Activated CD8-positive, alpha-beta T cell treated with anti-CD3 and anti-CD28 coated beads, Interleukin-2, amount 10 ng/mL, durations not matched to agents 7 days and 5 days (primary cell): Measurements from ENCODE around the gene MED15. TPM values are rescaled to one million over a fixed set of nuclear protein-coding genes. Genes with fewer than 3 reads are reported as not detected.

ENCODE experiments used
- ATAC-seq: fragments of 150-1000 bp; cut with Tn5 transposase; one replicate; pipeline ENCODE4 v1.10.0; 2021; ENCODE audit warnings: moderate library complexity
- CTCF ChIA-PET: fragments of 350-600 bp; sonication (Branson Sonifier 250); formaldehyde crosslinking; loops from one replicate; lab custom pipeline; 2021; ENCODE audit warnings: antibody characterized with exemption; lab: Charles Lee
- POLR2A ChIA-PET: fragments of 350-600 bp; sonication (Branson Sonifier 250); formaldehyde crosslinking; loops from one replicate; lab custom pipeline; 2021; ENCODE audit warnings: antibody characterized with exemption; lab: Charles Lee
- DNase-seq: peaks from one replicate; pipeline ENCODE4 v3.0.0-alpha.2; 2020
- H3K27ac Mint-ChIP-seq: one replicate; pipeline ENCODE4 v1.8.0; 2021; ENCODE audit warnings: mild to moderate bottlenecking, mixed read lengths
- H3K27me3 Mint-ChIP-seq: one replicate; pipeline ENCODE4 v1.8.0; 2021; ENCODE audit warnings: low read depth, mixed read lengths
- H3K36me3 Mint-ChIP-seq: one replicate; pipeline ENCODE4 v1.8.0; 2021; ENCODE audit warnings: low read depth, mixed read lengths
- H3K4me1 Mint-ChIP-seq: one replicate; pipeline ENCODE4 v1.8.0; 2021; ENCODE audit warnings: low read depth, mixed read lengths
- H3K4me3 Mint-ChIP-seq: one replicate; pipeline ENCODE4 v1.8.0; 2021; ENCODE audit warnings: mild to moderate bottlenecking, mixed read lengths
- H3K9me3 Mint-ChIP-seq: one replicate; pipeline ENCODE4 v1.8.0; 2022; ENCODE audit warnings: mixed read lengths; ENCODE audit not compliant: insufficient read depth
- total RNA-seq, 2 experiments: library from RNA; stranded (reverse); gene quantifications; one replicate each; pipeline ENCODE4 v1.2.3, GENCODE V29; 2021

The MED15 gene
- total RNA-seq, 2 experiments from 2014 or later = 155 to 161 TPM

DNA sequence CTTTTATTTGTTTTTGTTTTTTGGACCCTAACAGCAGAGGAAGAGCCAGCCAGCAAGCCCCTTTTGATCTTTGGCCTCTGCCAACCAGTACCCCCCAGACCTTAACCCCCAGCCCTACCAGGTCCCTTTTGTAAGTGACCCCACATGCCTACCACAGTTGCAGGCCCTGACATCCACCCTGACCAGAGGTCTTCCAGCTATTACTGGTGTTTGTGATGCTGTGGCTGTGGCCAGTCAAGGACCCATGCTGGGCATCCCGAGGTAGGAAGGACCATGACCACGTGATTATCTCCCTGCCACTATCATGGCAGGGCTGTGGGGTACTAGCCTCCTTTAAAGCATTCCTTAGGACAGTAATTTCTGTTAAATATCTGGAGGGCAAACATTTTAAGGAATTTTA is 9.0 kb downstream of the MED15 start:
- H3K4me3 Mint-ChIP-seq = no peak overlapping the region
- H3K36me3 Mint-ChIP-seq = peaks cover 50% of the 10 kb centered on the region
- H3K27me3 Mint-ChIP-seq = no peaks in the 10 kb centered on the region
- ChIA-PET CTCF (interaction anchor here (2.4 kb wide), 1 partner anchor 49 kb away, joined by 16 read pairs; no protein-coding TSS in a partner anchor), POLR2A (no interaction called here)
- ATAC-seq = no peak
- H3K4me1 Mint-ChIP-seq = peaks cover 66% of the 10 kb centered on the region
- H3K27ac Mint-ChIP-seq = no peak overlapping the region
- H3K9me3 Mint-ChIP-seq = no peaks in the 10 kb centered on the region
- no peak for DNase-seq

DNA sequence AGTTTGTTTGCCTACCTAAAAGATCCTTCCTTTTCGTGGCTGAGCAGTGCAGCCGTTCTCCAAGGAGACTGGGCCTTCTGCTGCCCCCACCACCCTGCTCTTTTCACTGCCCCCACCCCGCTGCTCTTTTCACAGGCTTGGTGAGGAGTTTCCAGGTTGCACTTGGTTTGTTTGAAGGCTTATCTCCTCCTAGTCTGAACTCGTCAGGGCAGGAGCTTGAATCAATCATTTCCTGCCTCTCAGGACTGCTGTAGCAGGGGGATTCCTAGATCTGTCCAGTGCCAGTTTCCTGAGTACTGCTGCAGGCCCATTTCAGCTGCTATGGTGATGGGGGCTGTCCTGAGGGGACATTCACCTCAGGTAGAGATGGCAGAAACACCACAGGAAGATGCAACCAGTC is 10.0 kb downstream of the MED15 start:
- DNase-seq (no peak), ATAC-seq (peak; percentile 42)
- CTCF ChIA-PET = interaction anchor here (1.0 to 2.4 kb wide), 4 partner anchors 9 to 100 kb away, joined by 3 to 16 read pairs (median 3); no protein-coding TSS in a partner anchor
- Mint-ChIP-seq H3K27me3 (no peaks in the 10 kb centered on the region), H3K36me3 (peaks cover 50% of the 10 kb centered on the region), H3K4me1 (peaks cover 64% of the 10 kb centered on the region), H3K27ac (peak overlapping the region; percentile 82), H3K4me3 (no peak overlapping the region), H3K9me3 (no peaks in the 10 kb centered on the region)
- POLR2A ChIA-PET = interaction anchor here (0.8 to 2.0 kb wide), 3 partner anchors 8 to 40 kb away, joined by 3 to 9 read pairs (median 3); no protein-coding TSS in a partner anchor

DNA sequence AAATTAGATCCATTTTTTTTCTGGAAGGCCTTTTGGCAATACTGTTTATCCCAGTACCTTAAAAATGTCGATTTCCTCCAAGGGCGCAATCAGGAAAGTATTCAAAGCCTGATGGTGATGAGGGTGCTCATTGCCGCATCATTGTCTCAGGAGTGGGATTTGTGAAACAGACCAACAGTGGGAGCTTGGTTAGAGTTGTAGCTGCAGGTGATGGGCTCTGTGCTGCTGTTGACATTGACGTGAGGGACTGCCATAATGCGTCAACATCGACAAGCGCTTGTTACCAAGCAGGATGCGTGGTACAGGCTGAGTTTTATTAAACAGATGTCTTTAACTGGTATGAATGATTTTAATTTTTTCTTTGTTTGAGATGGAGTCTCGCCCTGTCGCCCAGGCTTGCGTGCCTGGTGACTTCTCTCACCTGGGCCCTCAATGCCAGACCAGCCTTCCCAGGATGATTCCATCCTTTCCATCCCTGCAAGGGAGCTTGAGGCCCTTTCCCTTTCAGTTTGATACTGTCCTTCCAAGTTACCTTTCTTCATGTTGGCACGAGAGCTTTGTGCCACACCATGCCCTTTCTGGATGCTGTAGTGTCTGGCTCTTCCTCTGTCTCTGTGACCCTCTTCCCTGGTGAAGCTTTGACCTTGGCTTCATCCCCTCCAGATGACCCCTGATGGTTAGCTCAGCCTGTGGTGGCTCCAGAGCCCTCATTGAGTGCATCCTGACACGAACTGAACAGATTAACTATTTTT is 10.6 kb downstream of the MED15 start:
- no peak for DNase-seq
- POLR2A ChIA-PET = interaction anchor here (0.8 to 2.0 kb wide), 3 partner anchors 9 to 39 kb away, joined by 3 to 9 read pairs (median 3); no protein-coding TSS in a partner anchor
- Mint-ChIP-seq H3K27ac (peak overlapping the region; percentile 82), H3K9me3 (no peaks in the 10 kb centered on the region), H3K4me3 (no peak overlapping the region), H3K36me3 (peaks cover 53% of the 10 kb centered on the region), H3K4me1 (peaks cover 70% of the 10 kb centered on the region), H3K27me3 (no peaks in the 10 kb centered on the region)
- ATAC-seq = no peak
- CTCF ChIA-PET = interaction anchor here (0.9 to 2.4 kb wide), 7 partner anchors 8 to 100 kb away, joined by 3 to 16 read pairs (median 3); partner anchors contain the start of gene MED15

DNA sequence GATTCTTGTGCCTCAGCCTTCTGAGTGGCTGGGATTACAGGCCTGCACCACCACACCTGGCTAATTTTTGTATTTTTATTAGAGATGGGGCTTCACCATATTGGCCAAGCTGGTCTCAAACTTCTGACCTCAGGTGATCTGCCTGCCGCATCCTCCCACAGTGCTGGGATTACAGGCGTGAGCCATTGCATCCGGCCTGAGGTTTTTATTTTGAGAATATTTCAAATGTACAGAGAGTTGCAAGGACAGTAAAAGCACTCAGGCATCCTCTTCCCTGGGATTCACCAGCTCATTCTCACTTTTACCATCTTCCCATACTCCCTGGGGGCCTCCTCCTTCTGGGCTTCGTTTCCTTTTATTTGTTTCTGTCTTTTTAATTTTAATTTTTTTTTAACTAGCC is 12.1 kb downstream of the MED15 start:
- ChIA-PET CTCF (no interaction called here), POLR2A (no interaction called here)
- H3K27ac Mint-ChIP-seq = no peak overlapping the region
- no peaks in the 10 kb centered on the region for H3K9me3 Mint-ChIP-seq
- ATAC-seq (no peak), DNase-seq (no peak)
- no peaks in the 10 kb centered on the region for H3K27me3 Mint-ChIP-seq
- H3K36me3 Mint-ChIP-seq = peaks cover 54% of the 10 kb centered on the region
- no peak overlapping the region for H3K4me3 Mint-ChIP-seq
- peaks cover 76% of the 10 kb centered on the region for H3K4me1 Mint-ChIP-seq

DNA sequence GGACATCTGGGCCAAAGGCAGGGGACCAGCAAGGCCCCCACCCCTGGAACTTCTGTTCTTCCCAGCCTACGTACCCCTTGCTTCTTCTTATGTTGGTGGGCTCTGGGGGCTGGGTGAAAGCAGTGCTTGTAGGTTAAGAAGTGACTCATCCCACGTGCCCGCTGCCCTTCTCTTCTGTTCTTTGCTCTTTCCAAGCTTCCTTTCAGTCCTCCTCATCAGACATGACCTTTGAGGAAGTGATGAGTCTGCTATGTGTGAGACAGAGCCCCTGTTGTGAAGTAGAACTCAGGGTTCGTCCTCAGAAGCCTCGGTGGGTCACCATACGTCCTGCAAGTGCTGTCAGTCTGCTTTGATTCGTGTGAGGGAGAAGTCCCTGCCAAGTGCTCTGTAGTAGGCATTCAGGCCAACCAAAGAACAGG is 12.7 kb downstream of the MED15 start:
- no peak for DNase-seq
- ATAC-seq = no peak
- Mint-ChIP-seq H3K27ac (peak overlapping the region; percentile 86), H3K27me3 (no peaks in the 10 kb centered on the region), H3K36me3 (peaks cover 53% of the 10 kb centered on the region), H3K4me3 (no peak overlapping the region), H3K4me1 (peaks cover 73% of the 10 kb centered on the region), H3K9me3 (no peaks in the 10 kb centered on the region)
- ChIA-PET POLR2A (interaction anchor here (1.2 kb wide), 1 partner anchor 11 kb away, joined by 4 read pairs; no protein-coding TSS in a partner anchor), CTCF (no interaction called here)

DNA sequence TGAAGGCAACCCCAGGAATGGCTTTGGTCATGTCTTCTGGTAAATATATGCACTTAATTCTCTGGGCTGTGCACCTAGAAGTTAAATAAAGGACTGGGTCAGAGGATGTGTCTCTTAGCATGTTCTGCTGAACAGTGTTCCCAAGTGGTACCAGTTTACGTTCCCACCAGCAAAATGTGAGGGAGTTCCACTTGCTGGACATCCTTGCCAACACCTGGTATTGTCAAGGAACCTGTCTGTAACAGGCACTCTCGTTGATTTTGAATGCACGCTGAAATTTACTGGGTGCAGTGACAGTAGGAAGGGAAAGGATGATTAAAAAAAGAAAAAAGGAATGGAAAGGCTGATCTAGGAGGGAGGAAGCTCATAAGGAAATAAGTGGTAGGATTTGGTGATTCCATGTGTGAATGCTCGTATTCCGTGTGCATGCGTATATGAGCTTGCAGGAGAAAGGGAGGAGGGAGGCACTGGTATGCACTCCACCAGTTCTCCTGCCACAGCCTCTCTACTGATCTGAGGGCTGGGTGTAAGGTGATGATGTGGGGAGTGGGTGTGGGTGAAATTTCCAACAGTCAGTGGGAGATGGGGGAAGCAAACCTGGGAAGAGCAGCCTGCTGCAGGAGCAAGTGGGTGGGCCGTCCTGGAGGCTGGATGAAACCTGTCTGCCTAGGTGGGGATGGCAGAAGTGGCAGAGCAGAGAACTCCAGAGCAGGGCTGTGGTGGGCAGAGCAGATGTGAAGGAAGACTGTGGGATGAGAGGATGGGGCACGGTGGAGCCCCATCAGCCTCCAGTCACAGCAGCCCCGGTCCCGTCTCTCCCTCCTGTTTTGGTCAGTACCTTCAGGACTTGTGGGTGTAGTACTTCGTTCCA is 15.0 kb downstream of the MED15 start:
- H3K36me3 Mint-ChIP-seq = peaks cover 59% of the 10 kb centered on the region
- CTCF ChIA-PET = interaction anchor here (1.3 to 1.7 kb wide), 3 partner anchors 11 to 29 kb away, joined by 3 to 9 read pairs (median 4); no protein-coding TSS in a partner anchor
- POLR2A ChIA-PET = interaction anchor here (1.3 kb wide), 1 partner anchor 12 kb away, joined by 3 read pairs; no protein-coding TSS in a partner anchor

DNA sequence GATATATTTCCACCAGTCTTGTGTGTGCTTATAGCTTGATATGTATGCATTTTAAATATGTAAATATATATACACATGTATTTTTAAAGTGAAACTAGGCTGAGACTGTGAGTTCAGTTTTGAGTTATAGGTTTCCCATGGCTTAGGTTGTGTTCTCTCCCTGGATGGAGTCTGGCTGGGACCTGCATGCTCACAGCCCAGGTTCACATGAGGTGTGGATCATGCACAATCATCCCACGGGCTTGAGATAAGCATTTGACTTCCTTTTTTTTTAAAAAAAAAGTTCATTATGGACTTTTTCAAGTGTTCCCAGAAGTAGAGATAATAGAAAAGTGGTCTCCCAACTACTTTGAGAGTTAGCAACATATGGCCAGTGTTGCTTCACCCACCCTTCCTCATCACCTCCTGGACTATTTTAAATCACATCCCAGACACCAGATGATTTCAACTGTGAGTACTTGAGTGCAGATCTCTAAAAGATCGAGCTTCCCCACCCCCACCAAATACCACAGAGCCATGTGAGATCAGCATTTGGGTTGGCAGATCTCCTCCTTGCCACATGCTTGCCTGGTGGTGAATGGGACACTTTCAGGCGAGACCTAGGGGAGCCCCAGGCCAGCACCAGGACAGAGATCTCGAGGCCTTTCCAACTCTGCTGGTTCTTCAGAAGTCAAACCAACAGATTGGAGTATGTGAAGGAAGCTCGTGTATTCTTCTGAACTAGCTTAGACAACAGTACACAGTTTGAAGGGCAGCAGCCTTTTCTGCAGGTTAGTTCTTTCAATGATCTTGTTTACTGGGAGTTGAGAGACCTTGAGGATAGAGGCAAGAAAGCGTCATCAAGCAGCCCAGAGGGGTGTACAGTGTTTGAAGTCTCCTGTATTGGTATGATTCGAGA is 15.9 kb downstream of the MED15 start:
- ChIA-PET CTCF (interaction anchor here (1.3 to 1.8 kb wide), 5 partner anchors 10 to 41 kb away, joined by 3 to 9 read pairs (median 7); no protein-coding TSS in a partner anchor), POLR2A (interaction anchor here (0.8 to 1.3 kb wide), 6 partner anchors 9 to 34 kb away, joined by 3 to 5 read pairs (median 3); partner anchors contain the start of gene MED15)
- peak; percentile 40 for DNase-seq
- peaks cover 68% of the 10 kb centered on the region for H3K4me1 Mint-ChIP-seq
- H3K4me3 Mint-ChIP-seq = no peak overlapping the region
- H3K9me3 Mint-ChIP-seq = no peaks in the 10 kb centered on the region
- H3K27me3 Mint-ChIP-seq = no peaks in the 10 kb centered on the region
- ATAC-seq = peak; percentile 37
- peaks cover 58% of the 10 kb centered on the region for H3K36me3 Mint-ChIP-seq
- peak overlapping the region; percentile 69 for H3K27ac Mint-ChIP-seq

More for the DNA sequence above, 15.0 kb downstream of the MED15 start:
- H3K9me3 Mint-ChIP-seq = no peaks in the 10 kb centered on the region
- no peak overlapping the region for H3K4me3 Mint-ChIP-seq
- H3K27ac Mint-ChIP-seq = peak overlapping the region; percentile 61
- H3K27me3 Mint-ChIP-seq = no peaks in the 10 kb centered on the region
- peaks cover 72% of the 10 kb centered on the region for H3K4me1 Mint-ChIP-seq
- ATAC-seq (no peak), DNase-seq (no peak)

DNA sequence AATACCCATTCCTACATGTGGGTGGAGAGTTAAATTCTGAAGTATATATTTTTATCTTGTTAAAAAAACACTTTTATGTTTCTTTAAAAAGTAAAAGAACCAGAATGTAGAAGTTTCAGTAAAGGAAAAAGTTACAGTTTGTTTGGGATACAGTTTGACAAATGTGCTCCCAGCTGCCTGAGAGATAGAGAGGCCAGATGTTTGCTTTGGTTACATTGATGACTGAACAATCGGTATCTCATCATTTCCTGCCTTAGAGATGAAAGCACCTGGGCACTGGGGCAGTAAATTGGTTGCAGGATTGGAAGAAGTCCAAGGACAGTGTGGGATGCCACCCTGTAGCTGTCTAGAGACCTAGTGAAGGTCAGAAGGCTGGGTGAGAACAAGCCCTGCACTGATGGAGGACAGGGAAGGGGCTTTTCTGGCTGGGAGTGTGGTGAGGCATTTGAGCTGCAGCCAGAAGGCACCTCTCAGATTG is 16.6 kb downstream of the MED15 start:
- ChIA-PET POLR2A (interaction anchor here (1.0 to 1.3 kb wide), 6 partner anchors 8 to 33 kb away, joined by 3 to 5 read pairs (median 4); partner anchors contain the start of gene MED15), CTCF (interaction anchor here (0.9 to 1.8 kb wide), 5 partner anchors 16 to 47 kb away, joined by 3 to 9 read pairs (median 7); no protein-coding TSS in a partner anchor)
- Mint-ChIP-seq H3K27ac (peak overlapping the region; percentile 83), H3K4me1 (peaks cover 63% of the 10 kb centered on the region), H3K9me3 (no peaks in the 10 kb centered on the region), H3K27me3 (no peaks in the 10 kb centered on the region), H3K36me3 (peaks cover 56% of the 10 kb centered on the region), H3K4me3 (no peak overlapping the region)
- DNase-seq (peak; percentile 34), ATAC-seq (peak; percentile 71)

DNA sequence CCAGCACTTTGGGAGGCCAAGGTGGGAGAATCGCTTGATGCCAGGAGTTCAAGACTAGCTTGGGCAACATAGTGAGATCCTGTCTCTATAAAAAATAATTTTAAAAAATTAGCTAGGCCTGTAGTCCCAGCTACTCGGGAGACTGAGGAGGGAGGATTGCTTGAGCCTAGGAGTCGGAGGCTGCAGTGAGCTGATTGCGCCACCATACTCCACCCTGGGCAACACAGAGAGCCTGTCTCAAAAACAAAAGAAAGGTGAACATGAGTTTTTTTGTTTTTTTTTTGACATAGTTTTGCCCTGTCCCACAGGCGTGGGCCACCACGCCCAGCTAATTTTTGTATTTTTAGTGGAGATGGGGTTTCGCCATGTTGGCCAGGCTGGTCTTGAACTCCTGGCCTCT is 17.6 kb downstream of the MED15 start:
- H3K4me3 Mint-ChIP-seq = no peak overlapping the region
- peak overlapping the region; percentile 30 for H3K27ac Mint-ChIP-seq
- H3K4me1 Mint-ChIP-seq = peaks cover 55% of the 10 kb centered on the region
- no peaks in the 10 kb centered on the region for H3K9me3 Mint-ChIP-seq
- no peaks in the 10 kb centered on the region for H3K27me3 Mint-ChIP-seq
- ChIA-PET POLR2A (interaction anchor here (0.6 to 1.3 kb wide), 3 partner anchors 11 to 42 kb away, joined by 4 to 5 read pairs (median 4); partner anchors contain the start of gene MED15), CTCF (interaction anchor here (1.2 to 1.8 kb wide), 2 partner anchors 32 to 43 kb away, joined by 3 to 7 read pairs; no protein-coding TSS in a partner anchor)
- H3K36me3 Mint-ChIP-seq = peaks cover 50% of the 10 kb centered on the region
- ATAC-seq = no peak
- DNase-seq = no peak

DNA sequence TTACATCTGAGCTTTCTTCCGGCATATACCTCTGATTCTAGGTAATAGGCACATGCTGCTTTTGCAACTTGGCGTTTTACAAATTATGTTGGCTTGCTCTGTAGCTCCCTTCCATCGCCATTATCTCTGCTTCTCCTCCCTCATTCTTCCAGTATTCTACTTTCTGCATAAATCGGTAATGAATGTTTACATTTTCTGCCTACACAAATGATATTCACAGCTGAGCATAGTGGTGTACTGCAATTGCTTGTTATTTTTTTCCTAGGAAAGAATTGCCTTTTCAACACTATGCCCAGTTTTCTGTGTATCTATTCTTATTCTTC is 18.9 kb downstream of the MED15 start:
- H3K4me3 Mint-ChIP-seq = no peak overlapping the region
- ATAC-seq (no peak), DNase-seq (no peak)
- peaks cover 59% of the 10 kb centered on the region for H3K4me1 Mint-ChIP-seq
- H3K9me3 Mint-ChIP-seq = no peaks in the 10 kb centered on the region
- no peaks in the 10 kb centered on the region for H3K27me3 Mint-ChIP-seq
- no peak overlapping the region for H3K27ac Mint-ChIP-seq
- CTCF ChIA-PET = interaction anchor here (1.5 to 1.6 kb wide), 3 partner anchors 12 to 45 kb away, joined by 3 to 6 read pairs (median 4); no protein-coding TSS in a partner anchor
- POLR2A ChIA-PET = interaction anchor here (1.4 kb wide), 1 partner anchor 23 kb away, joined by 3 read pairs; no protein-coding TSS in a partner anchor
- H3K36me3 Mint-ChIP-seq = peaks cover 47% of the 10 kb centered on the region
